ENCODE data around the gene SEC14L2. TPM values are rescaled to one million over a fixed set of nuclear protein-coding genes. Genes with fewer than 3 reads are reported as not detected.

The SEC14L2 gene
- total RNA-seq, 4 donors from 2014 or later: 3.0 to 5.1 (median 4.2) TPM

- Histone ChIP-seq H3K27ac (peak overlapping the region; percentile 43 to 99 (median 90)), H3K27me3 (no peaks in the 10 kb centered on the region), H3K4me3 (peak overlapping the region; percentile 56 to 96 (median 68)), H3K36me3 (no peaks in the 10 kb centered on the region), H3K4me1 (peaks cover 27 to 30% of the 10 kb centered on the region in 2 donors), H3K9me3 (no peaks in the 10 kb centered on the region)
- DNase-seq (peak; percentile 58 to 72), ATAC-seq (peak; percentile 7 to 21)
- in situ Hi-C loops (cut with MboI; ENCODE audit: low sequenced_read_pairs in 4 of 4): no loop called here
- TF ChIP-seq POLR2A (IDR thresholded peaks at IDR 0.05): no peak
- TF ChIP-seq, protein P1, sequence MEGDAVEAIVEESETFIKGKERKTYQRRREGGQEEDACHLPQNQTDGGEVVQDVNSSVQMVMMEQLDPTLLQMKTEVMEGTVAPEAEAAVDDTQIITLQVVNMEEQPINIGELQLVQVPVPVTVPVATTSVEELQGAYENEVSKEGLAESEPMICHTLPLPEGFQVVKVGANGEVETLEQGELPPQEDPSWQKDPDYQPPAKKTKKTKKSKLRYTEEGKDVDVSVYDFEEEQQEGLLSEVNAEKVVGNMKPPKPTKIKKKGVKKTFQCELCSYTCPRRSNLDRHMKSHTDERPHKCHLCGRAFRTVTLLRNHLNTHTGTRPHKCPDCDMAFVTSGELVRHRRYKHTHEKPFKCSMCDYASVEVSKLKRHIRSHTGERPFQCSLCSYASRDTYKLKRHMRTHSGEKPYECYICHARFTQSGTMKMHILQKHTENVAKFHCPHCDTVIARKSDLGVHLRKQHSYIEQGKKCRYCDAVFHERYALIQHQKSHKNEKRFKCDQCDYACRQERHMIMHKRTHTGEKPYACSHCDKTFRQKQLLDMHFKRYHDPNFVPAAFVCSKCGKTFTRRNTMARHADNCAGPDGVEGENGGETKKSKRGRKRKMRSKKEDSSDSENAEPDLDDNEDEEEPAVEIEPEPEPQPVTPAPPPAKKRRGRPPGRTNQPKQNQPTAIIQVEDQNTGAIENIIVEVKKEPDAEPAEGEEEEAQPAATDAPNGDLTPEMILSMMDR (IDR thresholded peaks at IDR 0.05 in 4 of 5, conservative IDR thresholded peaks at IDR 0.05 in 1 of 5): peak; percentile 43 to 69 (median 62)
- intact Hi-C loops (cut with DNase I; ENCODE audit: low total_unique reads): loop anchor here (1.0 to 10.0 kb wide), 2 partner anchors 35 to 268 kb away; partner anchors contain the start of gene OSBP2
These were observed 29.9 kb downstream of the SEC14L2 start for GRCh38 chr22:30426388-30427353.

DNA sequence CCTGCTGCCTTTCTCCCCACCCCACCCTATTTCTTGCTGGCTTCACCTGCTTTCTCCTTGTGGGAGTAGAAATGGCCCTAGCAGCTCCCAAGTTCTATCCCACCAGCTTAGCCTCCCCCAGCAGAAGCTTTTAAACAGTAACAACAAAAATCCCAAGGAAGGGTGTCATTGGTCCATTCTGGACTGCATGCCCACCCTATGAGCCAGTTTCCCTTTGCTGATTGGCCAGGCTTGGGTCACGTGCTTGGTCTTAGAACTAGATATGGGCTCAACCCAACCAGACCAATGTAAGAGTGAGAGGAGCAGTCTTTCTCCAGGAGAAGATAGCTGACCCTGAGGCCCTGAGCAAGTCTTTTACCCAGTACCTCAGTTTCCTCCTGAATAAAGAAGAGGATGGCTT lies 31.1 kb downstream of the SEC14L2 start:
- no peak for DNase-seq
- in situ Hi-C loops (cut with MboI; ENCODE audit: low sequenced_read_pairs in 4 of 4): no loop called here

DNA sequence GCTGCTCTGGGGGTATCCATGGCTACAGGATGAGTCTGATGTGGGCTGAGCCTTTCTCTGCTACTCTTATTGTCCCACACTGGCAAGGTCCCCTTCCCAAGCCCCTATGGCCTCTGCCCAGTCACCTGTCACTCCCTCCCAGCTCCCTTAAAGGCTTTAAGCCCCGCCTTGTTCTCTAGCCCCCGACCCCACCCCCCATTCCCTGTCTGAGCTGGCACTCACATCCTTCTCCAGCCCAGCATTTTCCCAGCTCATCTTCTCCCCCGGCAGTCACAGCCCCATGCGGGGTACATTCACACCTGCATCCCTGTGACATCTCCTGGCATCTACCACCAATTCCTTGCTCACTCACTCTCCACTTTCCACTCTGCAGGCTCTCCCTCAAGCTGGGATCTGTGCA lies 33.1 kb downstream of the SEC14L2 start:
- intact Hi-C loops (cut with DNase I; ENCODE audit: low total_unique reads): loop anchor here (10.0 kb wide), 1 partner anchor 265 kb away; the partner anchor contains the start of gene OSBP2
- DNase-seq (no peak), ATAC-seq (no peak)
- Histone ChIP-seq H3K27ac (no peak overlapping the region), H3K4me1 (peaks cover 7 to 13% of the 10 kb centered on the region in 2 donors), H3K36me3 (no peaks in the 10 kb centered on the region), H3K27me3 (no peaks in the 10 kb centered on the region), H3K9me3 (no peaks in the 10 kb centered on the region), H3K4me3 (no peak overlapping the region)
- in situ Hi-C loops (cut with MboI; ENCODE audit: low sequenced_read_pairs in 4 of 4): no loop called here
- TF ChIP-seq POLR2A (IDR thresholded peaks at IDR 0.05): no peak
- TF ChIP-seq, protein P1 (IDR thresholded peaks at IDR 0.05 in 4 of 5, conservative IDR thresholded peaks at IDR 0.05 in 1 of 5): no peak

More for the DNA sequence above, 31.1 kb downstream of the SEC14L2 start:
- Histone ChIP-seq H3K36me3 (no peaks in the 10 kb centered on the region), H3K4me3 (no peak overlapping the region), H3K4me1 (peaks cover 15 to 19% of the 10 kb centered on the region in 2 donors), H3K9me3 (no peaks in the 10 kb centered on the region), H3K27me3 (no peaks in the 10 kb centered on the region), H3K27ac (peak overlapping the region in 1 of 4 donors; percentile 37)
- ATAC-seq: no peak
- TF ChIP-seq, protein P1 (IDR thresholded peaks at IDR 0.05 in 4 of 5, conservative IDR thresholded peaks at IDR 0.05 in 1 of 5): no peak
- no peak for TF ChIP-seq POLR2A (IDR thresholded peaks at IDR 0.05)
- intact Hi-C loops (cut with DNase I; ENCODE audit: low total_unique reads): loop anchor here (10.0 kb wide), 1 partner anchor 267 kb away; the partner anchor contains the start of gene OSBP2

DNA sequence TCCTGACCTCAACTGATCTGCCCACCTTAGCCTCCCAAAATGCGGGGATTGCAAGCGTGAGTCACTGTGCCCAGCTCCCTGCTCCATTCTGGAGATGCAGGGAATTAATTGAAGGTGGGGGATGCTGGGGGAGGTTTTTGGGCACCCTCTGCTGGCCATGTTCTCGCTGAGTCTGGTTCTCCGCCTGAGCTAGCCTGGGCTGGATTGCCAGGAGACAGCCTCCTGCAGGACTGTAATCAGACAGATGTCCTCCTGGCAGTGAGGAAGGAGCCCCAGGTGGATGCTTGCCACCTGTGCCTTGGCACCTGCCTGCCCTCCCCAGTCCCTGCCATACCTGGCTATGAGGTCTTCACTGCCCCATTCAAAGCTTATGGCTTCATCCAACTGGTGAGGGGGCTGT lies 34.1 kb downstream of the SEC14L2 start:
- DNase-seq (no peak), ATAC-seq (no peak)
- TF ChIP-seq, protein P1 (IDR thresholded peaks at IDR 0.05 in 4 of 5, conservative IDR thresholded peaks at IDR 0.05 in 1 of 5): no peak
- no peak for TF ChIP-seq POLR2A (IDR thresholded peaks at IDR 0.05)
- intact Hi-C loops (cut with DNase I; ENCODE audit: low total_unique reads) (no loop called here), in situ Hi-C loops (cut with MboI; ENCODE audit: low sequenced_read_pairs in 4 of 4) (no loop called here)
- peaks cover 0 to 4% of the 10 kb centered on the region in 2 donors for H3K4me1 ChIP-seq
- H3K27ac ChIP-seq: no peak overlapping the region
- no peaks in the 10 kb centered on the region for H3K27me3 ChIP-seq
- no peaks in the 10 kb centered on the region for H3K9me3 ChIP-seq
- H3K4me3 ChIP-seq: no peak overlapping the region
- H3K36me3 ChIP-seq: no peaks in the 10 kb centered on the region
